Neutrophil (primary cell): Measurements from ENCODE around the gene TMEM182.

Experiments
- H3K27ac ChIP-seq: fragments of 200-600 bp; sonication (generic); 2 replicates; pipeline ENCODE4 v1.5.1; 2016; ENCODE audit warnings: mild to moderate bottlenecking, moderate library complexity
- H3K27me3 ChIP-seq: fragments of 200-600 bp; sonication (generic); 2 replicates; pipeline ENCODE4 v1.6.0; 2016; ENCODE audit warnings: mild to moderate bottlenecking
- H3K36me3 ChIP-seq: fragments of 200-600 bp; sonication (generic); 2 replicates; pipeline ENCODE4 v1.5.1; 2017
- H3K4me1 ChIP-seq, 2 experiments: fragments of 200-600 bp in 1 of 2; sonication (generic) in 1 of 2; 1 replicate in 1 of 2; 2 replicates in 1 of 2; pipeline versions ENCODE4 v1.5.1 to v1.6.1; 2013 to 2016; ENCODE audit warnings: low read depth in 1 of 2, low read length in 1 of 2, mild to moderate bottlenecking in 1 of 2, moderate library complexity in 1 of 2; ENCODE audit not compliant: control insufficient read depth in 1 of 2, insufficient read depth in 1 of 2
- H3K4me3 ChIP-seq, 2 experiments: fragments of 200-600 bp in 1 of 2; sonication (generic) in 1 of 2; 1 replicate in 1 of 2; 2 replicates in 1 of 2; pipeline ENCODE4 v1.5.1; 2013 to 2016; ENCODE audit warnings: low read depth in 1 of 2, low read length in 1 of 2, mild to moderate bottlenecking in 1 of 2, moderate library complexity in 1 of 2
- H3K9me3 ChIP-seq: fragments of 200-600 bp; sonication (generic); 2 replicates; pipeline ENCODE4 v1.5.1; 2016
- TF ChIP-seq, protein P1 (sequence below): fragments of 200-600 bp; sonication (generic); IDR thresholded peaks from 2 replicates; pipeline ENCODE4 v1.5.1; 2016; ENCODE audit warnings: antibody characterized with exemption

The TMEM182 gene

DNA sequence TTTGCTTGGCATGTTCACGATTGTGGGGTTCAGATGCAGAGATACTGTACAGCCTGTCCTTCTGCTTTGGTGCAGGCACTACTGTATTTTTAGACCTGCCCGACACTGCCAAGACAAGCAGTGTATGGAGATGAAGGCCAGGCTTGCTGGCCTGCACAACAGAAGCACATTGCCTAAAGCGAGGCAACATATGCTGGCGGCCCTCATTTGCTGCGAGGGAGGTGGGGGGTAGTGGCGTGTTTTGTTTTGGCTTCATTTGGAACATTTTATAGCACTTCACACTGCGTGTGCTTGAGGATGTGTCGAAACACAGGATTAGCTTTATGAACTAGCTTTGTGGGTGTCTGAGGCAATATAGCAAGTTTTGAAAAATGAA is 27.0 kb downstream of the TMEM182 start:
- Histone ChIP-seq H3K4me3 (peak overlapping the region; percentile 16), H3K4me1 (peaks cover 49 to 66% of the 10 kb centered on the region in 2 experiments), H3K27ac (peak overlapping the region; percentile 72), H3K27me3 (no peaks in the 10 kb centered on the region), H3K9me3 (no peaks in the 10 kb centered on the region), H3K36me3 (no peaks in the 10 kb centered on the region)
- TF ChIP-seq, protein P1, sequence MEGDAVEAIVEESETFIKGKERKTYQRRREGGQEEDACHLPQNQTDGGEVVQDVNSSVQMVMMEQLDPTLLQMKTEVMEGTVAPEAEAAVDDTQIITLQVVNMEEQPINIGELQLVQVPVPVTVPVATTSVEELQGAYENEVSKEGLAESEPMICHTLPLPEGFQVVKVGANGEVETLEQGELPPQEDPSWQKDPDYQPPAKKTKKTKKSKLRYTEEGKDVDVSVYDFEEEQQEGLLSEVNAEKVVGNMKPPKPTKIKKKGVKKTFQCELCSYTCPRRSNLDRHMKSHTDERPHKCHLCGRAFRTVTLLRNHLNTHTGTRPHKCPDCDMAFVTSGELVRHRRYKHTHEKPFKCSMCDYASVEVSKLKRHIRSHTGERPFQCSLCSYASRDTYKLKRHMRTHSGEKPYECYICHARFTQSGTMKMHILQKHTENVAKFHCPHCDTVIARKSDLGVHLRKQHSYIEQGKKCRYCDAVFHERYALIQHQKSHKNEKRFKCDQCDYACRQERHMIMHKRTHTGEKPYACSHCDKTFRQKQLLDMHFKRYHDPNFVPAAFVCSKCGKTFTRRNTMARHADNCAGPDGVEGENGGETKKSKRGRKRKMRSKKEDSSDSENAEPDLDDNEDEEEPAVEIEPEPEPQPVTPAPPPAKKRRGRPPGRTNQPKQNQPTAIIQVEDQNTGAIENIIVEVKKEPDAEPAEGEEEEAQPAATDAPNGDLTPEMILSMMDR = no peak

DNA sequence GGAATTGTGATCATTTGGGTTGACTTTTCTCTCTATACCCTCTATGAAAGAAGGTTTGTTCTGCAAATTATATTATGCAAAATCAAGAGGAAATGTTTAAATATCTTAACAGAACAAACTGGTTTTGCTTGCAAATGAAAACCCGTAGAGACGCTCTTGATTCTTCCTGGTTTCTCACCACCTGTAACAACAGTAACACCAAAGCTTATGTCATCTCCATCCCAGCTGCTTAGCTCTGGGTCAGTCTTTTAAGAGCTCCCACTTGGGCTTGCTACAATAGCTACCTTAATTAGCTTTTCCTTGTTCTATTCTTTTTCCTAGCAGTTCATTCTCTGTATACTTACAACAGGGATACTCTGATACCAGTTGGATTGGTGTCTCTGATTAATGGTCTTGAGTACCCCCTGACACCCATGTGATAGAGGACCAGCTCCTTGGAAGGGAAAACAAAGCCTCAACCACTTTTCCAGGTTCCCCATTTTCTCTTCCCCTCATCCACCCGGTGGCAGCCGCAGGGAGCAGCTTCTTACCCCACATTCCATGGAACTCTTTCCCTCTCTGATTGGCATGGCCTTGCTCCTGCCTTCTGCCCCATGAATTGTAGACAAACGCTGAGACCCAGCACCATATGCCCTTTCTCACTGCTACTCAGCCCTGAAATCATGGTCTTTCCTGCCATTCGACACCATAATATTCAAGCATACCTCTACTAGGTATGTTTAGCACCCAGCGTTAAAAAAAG is 27.7 kb downstream of the TMEM182 start:
- H3K9me3 ChIP-seq = no peaks in the 10 kb centered on the region
- peaks cover 49 to 70% of the 10 kb centered on the region in 2 experiments for H3K4me1 ChIP-seq
- TF ChIP-seq, protein P1 = no peak
- no peaks in the 10 kb centered on the region for H3K27me3 ChIP-seq
- H3K36me3 ChIP-seq = no peaks in the 10 kb centered on the region
- peak overlapping the region; percentile 72 for H3K27ac ChIP-seq
- peak overlapping the region in 1 of 2 experiments; percentile 16 for H3K4me3 ChIP-seq

DNA sequence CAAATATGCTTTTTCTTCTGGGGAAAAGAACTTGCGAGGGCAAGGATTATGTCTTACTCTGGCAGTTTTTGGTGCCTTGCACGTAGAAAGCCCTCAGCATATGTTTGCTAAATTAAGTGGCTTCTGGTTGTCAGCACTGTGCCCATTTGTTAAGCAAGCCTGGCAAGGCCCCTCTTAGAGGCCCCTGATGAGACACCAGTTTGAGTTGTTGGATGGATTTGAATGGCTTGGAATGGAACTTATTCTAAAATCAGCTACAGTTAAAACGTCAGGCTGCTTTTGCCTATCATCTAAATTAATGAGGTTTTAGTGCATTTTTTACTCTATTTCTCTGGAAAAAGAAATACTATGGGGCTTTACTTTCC is 28.2 kb downstream of the TMEM182 start:
- H3K4me3 ChIP-seq = no peak overlapping the region
- no peaks in the 10 kb centered on the region for H3K9me3 ChIP-seq
- peak overlapping the region; percentile 72 for H3K27ac ChIP-seq
- TF ChIP-seq, protein P1 = no peak
- no peaks in the 10 kb centered on the region for H3K36me3 ChIP-seq
- peaks cover 49 to 70% of the 10 kb centered on the region in 2 experiments for H3K4me1 ChIP-seq
- H3K27me3 ChIP-seq = no peaks in the 10 kb centered on the region

DNA sequence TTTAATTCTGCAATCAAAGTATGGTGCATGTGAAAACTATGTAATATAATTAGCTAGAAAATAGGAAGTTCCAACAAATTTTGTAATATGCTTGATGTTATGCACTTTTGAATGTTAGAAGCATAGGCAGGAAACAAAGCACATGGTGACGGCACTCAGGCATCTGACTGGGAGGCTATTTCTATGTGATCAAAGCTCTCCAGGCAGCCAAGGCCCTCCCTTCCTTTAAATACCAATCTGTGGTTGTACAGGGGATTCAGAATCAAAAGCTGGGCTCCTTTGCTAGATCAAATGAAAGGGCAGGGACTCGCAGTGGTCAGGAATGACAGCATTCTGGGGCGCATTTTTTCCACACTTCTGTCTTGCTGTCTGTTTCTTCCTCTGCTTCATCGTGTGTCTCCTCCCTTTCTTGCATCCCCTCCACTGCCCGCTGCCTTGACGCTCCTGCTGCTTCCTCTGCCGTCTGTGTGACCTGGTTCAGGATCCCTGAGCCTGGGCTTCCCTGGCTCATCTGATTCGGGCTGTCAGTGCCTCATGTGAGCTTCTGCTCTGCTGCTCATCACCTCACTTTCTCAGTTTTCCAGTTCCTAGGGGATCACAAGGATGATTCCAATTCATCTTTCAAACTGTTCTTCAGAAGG is 30.9 kb downstream of the TMEM182 start:
- Histone ChIP-seq H3K4me3 (no peak overlapping the region), H3K9me3 (no peaks in the 10 kb centered on the region), H3K36me3 (no peaks in the 10 kb centered on the region), H3K27me3 (no peaks in the 10 kb centered on the region), H3K27ac (peak overlapping the region; percentile 56), H3K4me1 (peaks cover 39 to 58% of the 10 kb centered on the region in 2 experiments)
- TF ChIP-seq, protein P1 = no peak

DNA sequence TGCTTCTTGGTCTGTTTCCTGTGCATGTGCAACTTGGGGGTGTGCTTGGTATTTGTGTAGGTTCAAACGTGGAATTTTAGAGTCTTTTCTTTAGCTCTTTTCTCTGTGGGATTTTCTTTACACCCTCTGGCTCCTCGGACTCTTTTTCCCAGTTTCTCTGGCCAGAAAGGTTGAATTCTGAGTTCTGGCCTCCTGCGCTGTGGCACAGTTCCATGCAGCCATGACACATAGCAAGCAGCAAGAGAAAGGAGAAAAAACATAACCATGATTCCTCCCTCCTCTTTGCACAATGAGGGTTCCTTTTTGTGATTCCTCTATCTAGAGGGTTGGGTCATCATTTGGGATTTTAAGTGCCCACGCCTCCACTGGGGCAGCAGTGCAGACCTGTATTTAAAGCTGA is 33.8 kb downstream of the TMEM182 start:
- TF ChIP-seq, protein P1 = no peak
- H3K4me3 ChIP-seq = no peak overlapping the region
- no peaks in the 10 kb centered on the region for H3K27me3 ChIP-seq
- no peaks in the 10 kb centered on the region for H3K36me3 ChIP-seq
- peaks cover 10 to 30% of the 10 kb centered on the region in 2 experiments for H3K4me1 ChIP-seq
- H3K9me3 ChIP-seq = no peaks in the 10 kb centered on the region
- no peak overlapping the region for H3K27ac ChIP-seq
